HepG2 (cell line): ENCODE data around the gene GFER. TPM values are rescaled to one million over a fixed set of nuclear protein-coding genes. Genes with fewer than 3 reads are reported as not detected.

Experiments used
- BRCA1 ChIP-seq: sonication (generic); formaldehyde crosslinking; IDR thresholded peaks from 2 replicates; pipeline ENCODE4 v1.4.0; 2020; ENCODE audit warnings: missing genetic modification reagents
- CBFB ChIP-seq: sonication (generic); formaldehyde crosslinking; IDR thresholded peaks from 2 replicates; pipeline ENCODE4 v1.4.0; 2020; ENCODE audit warnings: missing genetic modification reagents
- HHEX ChIP-seq: IDR thresholded peaks from 2 replicates; pipeline ENCODE4 v1.6.1; 2016; ENCODE audit warnings: control low read depth
- MZF1 ChIP-seq: sonication (generic); formaldehyde crosslinking; IDR thresholded peaks from 2 replicates; pipeline ENCODE4 v1.8.1; 2023; ENCODE audit warnings: mild to moderate bottlenecking, missing genetic modification reagents, borderline replicate concordance
- SMAD3 ChIP-seq: sonication (generic); formaldehyde crosslinking; IDR thresholded peaks from 2 replicates; pipeline ENCODE4 v1.4.0; 2020; ENCODE audit warnings: missing genetic modification reagents
- SP140L ChIP-seq: sonication (generic); formaldehyde crosslinking; IDR thresholded peaks from 2 replicates; pipeline ENCODE4 v1.4.0; 2020; ENCODE audit warnings: missing genetic modification reagents, borderline replicate concordance
- UBTF ChIP-seq: sonication (generic); formaldehyde crosslinking; IDR thresholded peaks from 2 replicates; pipeline ENCODE4 v1.4.0; 2020; ENCODE audit warnings: mild to moderate bottlenecking, missing genetic modification reagents
- ZHX2 ChIP-seq, 2 experiments: sonication (generic) in 1 of 2; formaldehyde crosslinking in 1 of 2; IDR thresholded peaks; 2 replicates each; pipeline versions ENCODE4 v1.6.1 to v1.9.0; 2014 to 2022; ENCODE audit warnings: antibody characterized with exemption in 1 of 2, borderline replicate concordance in 1 of 2, inconsistent platforms in 1 of 2, low read depth in 1 of 2, missing genetic modification reagents in 1 of 2
- ZNF609 ChIP-seq: sonication (generic); formaldehyde crosslinking; IDR thresholded peaks from 2 replicates; pipeline ENCODE4 v1.4.0; 2020; ENCODE audit warnings: mild to moderate bottlenecking, missing genetic modification reagents, borderline replicate concordance
- ZNF710 ChIP-seq: sonication (generic); formaldehyde crosslinking; IDR thresholded peaks from 2 replicates; pipeline ENCODE4 v1.5.0; 2020; ENCODE audit warnings: mild to moderate bottlenecking, missing genetic modification reagents, borderline replicate concordance
- polyA plus RNA-seq, 8 experiments: library from polyadenylated mRNA; depleted of rRNA in 3 of 8; stranded (reverse) in 7 of 8; unstranded in 1 of 8; fragments of >200 nt; fragmentation: Illumina TruSeq in 4 of 8; extraction: Trizol in 4 of 8; gene quantifications; 2 replicates each; pipeline versions ENCODE4 v1.2.1 to v1.2.3, GENCODE V29; 2011 to 2016; ENCODE audit warnings: low read depth in 4 of 8, missing spikeins in 1 of 8, mixed read lengths in 1 of 8; ENCODE audit not compliant: insufficient read depth in 1 of 8
- total RNA-seq, 5 experiments: library from RNA; depleted of rRNA; stranded (reverse); fragments of >200 nt; fragmentation: Illumina TruSeq; extraction: Trizol; gene quantifications; 2 replicates each; pipeline ENCODE4 v1.2.3, GENCODE V29; 2016; ENCODE audit warnings: low read depth in 1 of 5

The GFER gene
- total and polyA plus RNA-seq, 2 of the 13 experiments (the other 11 are each of a cell fraction or from before 2014, with no cell fraction given), result 28.6 to 71.7 TPM

- TF ChIP-seq ZNF609 (CRISPR knock-in tag) (peak; percentile 65; the same call in 1 of the 2 replicates), ZNF710 (CRISPR knock-in tag) (no peak), BRCA1 (CRISPR knock-in tag) (no peak), ZHX2 (IDR thresholded peaks at IDR 0.05; ENCODE audit: low read depth) (peak; percentile 67; the same call in 1 of the 2 replicates), ZHX2 (CRISPR knock-in tag; IDR thresholded peaks at IDR 0.05; ENCODE audit: borderline replicate concordance) (no peak), SMAD3 (CRISPR knock-in tag) (peak; percentile 81; the same call in 1 of the 2 replicates), HHEX (CRISPR knock-in tag) (no peak), SP140L (CRISPR knock-in tag) (no peak), UBTF (CRISPR knock-in tag) (peak; percentile 96), CBFB (CRISPR knock-in tag) (peak; percentile 99), MZF1 (no peak)
These were observed 51.6 kb downstream of the GFER start (continued) for GRCh38 chr16:2035431-2036199.
